HFF-Myc (cell line): ENCODE data around the gene DENND1A.

Experiments
- DNase-seq: peaks from one replicate; pipeline ENCODE4 v3.0.0-alpha.2; 2011; ENCODE audit warnings: low read depth; ENCODE audit errors: extremely low read depth
- H3K4me3 ChIP-seq: replicated peaks from 2 replicates; pipeline ENCODE4 v1.5.1; 2011; ENCODE audit warnings: low read depth, mild to moderate bottlenecking, control low read depth, low read length
- CTCF ChIP-seq: IDR thresholded peaks from 2 replicates; pipeline ENCODE4 v1.5.1; 2012; ENCODE audit warnings: mild to moderate bottlenecking, low read depth, low read length, control low read depth; ENCODE audit errors: missing control alignments

The DENND1A gene

GRCh38 chr9:123852403-123852802, 77.5 kb downstream of the DENND1A start:
- H3K4me3 ChIP-seq, result no peak overlapping the region
- no peak for DNase-seq
- no peak for TF ChIP-seq CTCF

- no peak overlapping the region for H3K4me3 ChIP-seq
- TF ChIP-seq CTCF, result no peak
- DNase-seq, result no peak
These were observed 78.1 kb downstream of the DENND1A start for GRCh38 chr9:123851851-123852250.

- DNase-seq, result no peak
- no peak for TF ChIP-seq CTCF
- no peak overlapping the region for H3K4me3 ChIP-seq
These were observed 81.4 kb downstream of the DENND1A start for GRCh38 chr9:123848447-123849085.

GRCh38 chr9:123846966-123847365, 83.0 kb downstream of the DENND1A start:
- no peak for DNase-seq
- H3K4me3 ChIP-seq, result no peak overlapping the region
- no peak for TF ChIP-seq CTCF

GRCh38 chr9:123843703-123844102, 86.2 kb downstream of the DENND1A start:
- no peak for DNase-seq
- no peak for TF ChIP-seq CTCF
- H3K4me3 ChIP-seq, result no peak overlapping the region

GRCh38 chr9:123835821-123836220, 94.1 kb downstream of the DENND1A start:
- no peak for TF ChIP-seq CTCF
- H3K4me3 ChIP-seq, result no peak overlapping the region
- no peak for DNase-seq
